ENCODE data around the gene TICRR.

DNA sequence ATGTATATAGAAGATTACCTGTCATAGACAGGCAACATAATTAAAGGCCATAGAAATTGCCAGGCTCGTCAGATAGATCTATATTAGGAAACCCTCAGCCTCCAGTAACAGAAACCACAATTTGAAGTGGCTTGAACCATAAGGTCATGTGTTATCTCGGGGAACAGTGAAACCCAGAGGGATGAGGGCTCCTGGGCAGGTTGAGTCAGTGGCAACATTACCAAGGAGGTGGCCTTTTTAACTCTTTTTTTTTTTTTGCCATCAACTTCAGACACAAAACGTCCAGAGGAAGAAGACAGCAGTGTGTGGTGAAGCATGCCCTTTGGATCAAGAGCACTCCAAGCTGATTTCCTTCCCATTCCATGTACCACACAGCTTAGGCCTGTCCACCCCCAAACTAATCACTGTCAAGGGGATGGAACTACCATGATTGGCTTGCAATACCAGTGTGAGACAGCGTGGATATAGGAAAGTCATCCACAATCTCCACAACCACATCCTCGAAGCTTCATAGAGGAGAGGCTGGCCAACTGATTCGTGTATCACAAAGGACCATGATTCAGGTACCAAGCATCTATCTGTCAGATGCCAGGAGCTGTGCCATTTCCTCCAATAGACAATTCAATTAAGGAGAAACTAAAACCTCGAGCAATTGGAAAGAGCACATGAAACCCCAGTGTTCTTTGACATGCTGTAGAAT is 81.0 kb downstream of the TICRR start:
- TF ChIP-seq RCOR1 (IDR thresholded peaks at IDR 0.05; ENCODE audit: insufficient replicate concordance, low read length): no peak
- TF ChIP-seq POLR2A (IDR thresholded peaks at IDR 0.05; ENCODE audit: low read depth, low read length): no peak
- no peak for TF ChIP-seq CHD1 (IDR thresholded peaks at IDR 0.05; ENCODE audit: low read depth, low read length)
- TF ChIP-seq, protein P1, sequence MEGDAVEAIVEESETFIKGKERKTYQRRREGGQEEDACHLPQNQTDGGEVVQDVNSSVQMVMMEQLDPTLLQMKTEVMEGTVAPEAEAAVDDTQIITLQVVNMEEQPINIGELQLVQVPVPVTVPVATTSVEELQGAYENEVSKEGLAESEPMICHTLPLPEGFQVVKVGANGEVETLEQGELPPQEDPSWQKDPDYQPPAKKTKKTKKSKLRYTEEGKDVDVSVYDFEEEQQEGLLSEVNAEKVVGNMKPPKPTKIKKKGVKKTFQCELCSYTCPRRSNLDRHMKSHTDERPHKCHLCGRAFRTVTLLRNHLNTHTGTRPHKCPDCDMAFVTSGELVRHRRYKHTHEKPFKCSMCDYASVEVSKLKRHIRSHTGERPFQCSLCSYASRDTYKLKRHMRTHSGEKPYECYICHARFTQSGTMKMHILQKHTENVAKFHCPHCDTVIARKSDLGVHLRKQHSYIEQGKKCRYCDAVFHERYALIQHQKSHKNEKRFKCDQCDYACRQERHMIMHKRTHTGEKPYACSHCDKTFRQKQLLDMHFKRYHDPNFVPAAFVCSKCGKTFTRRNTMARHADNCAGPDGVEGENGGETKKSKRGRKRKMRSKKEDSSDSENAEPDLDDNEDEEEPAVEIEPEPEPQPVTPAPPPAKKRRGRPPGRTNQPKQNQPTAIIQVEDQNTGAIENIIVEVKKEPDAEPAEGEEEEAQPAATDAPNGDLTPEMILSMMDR (conservative IDR thresholded peaks at IDR 0.05; ENCODE audit: low read depth, low read length): no peak
- TF ChIP-seq BHLHE40 (IDR thresholded peaks at IDR 0.05; ENCODE audit: low read depth, low read length): no peak
- TF ChIP-seq RAD21 (IDR thresholded peaks at IDR 0.05; ENCODE audit: low read length): no peak
- no peak for TF ChIP-seq FOS (IDR thresholded peaks at IDR 0.05; ENCODE audit: low read depth, low read length)
- no peak for TF ChIP-seq MXI1 (IDR thresholded peaks at IDR 0.05; ENCODE audit: borderline replicate concordance, low read depth, low read length)
- no peak for TF ChIP-seq RFX5 (IDR thresholded peaks at IDR 0.05; ENCODE audit: low read depth, low read length)
- TF ChIP-seq CEBPB (IDR thresholded peaks at IDR 0.05; ENCODE audit: low read depth, low read length): no peak
- TF ChIP-seq MAZ (IDR thresholded peaks at IDR 0.05; ENCODE audit: borderline replicate concordance, low read depth, low read length): no peak
